BLaER1 treated with 17β-estradiol and CSF1 and Interleukin-3, amounts not matched to agents 10 nM and 100 nM (cell line): ENCODE results near the gene ANKFN1.

ENCODE experiments used
- H3K27ac ChIP-seq, 11 experiments: shearing (Covaris generic); formaldehyde crosslinking; 2 replicates each; pipeline ENCODE4 v1.8.1; 2022
- H3K27me3 ChIP-seq, 11 experiments: shearing (Covaris generic); formaldehyde crosslinking; 2 replicates each; pipeline ENCODE4 v1.8.1; 2022
- H3K36me3 ChIP-seq, 11 experiments: shearing (Covaris generic); formaldehyde crosslinking; 2 replicates each; pipeline ENCODE4 v1.8.1; 2022
- H3K4me1 ChIP-seq, 10 experiments: shearing (Covaris generic); formaldehyde crosslinking; 2 replicates each; pipeline ENCODE4 v1.8.1; 2022
- H3K4me2 ChIP-seq, 11 experiments: shearing (Covaris generic); formaldehyde crosslinking; 2 replicates each; pipeline ENCODE4 v1.8.1; 2022
- H3K4me3 ChIP-seq, 10 experiments: shearing (Covaris generic); formaldehyde crosslinking; 2 replicates each; pipeline ENCODE4 v1.8.1; 2022
- H3K9ac ChIP-seq, 11 experiments: shearing (Covaris generic); formaldehyde crosslinking; 2 replicates each; pipeline ENCODE4 v1.8.1; 2022
- H3K9me3 ChIP-seq, 11 experiments: shearing (Covaris generic); formaldehyde crosslinking; replicated peaks in 1 of 11; 2 replicates each; pipeline ENCODE4 v1.8.1; 2022
- H4K20me1 ChIP-seq, 11 experiments: shearing (Covaris generic); formaldehyde crosslinking; 2 replicates each; pipeline ENCODE4 v1.8.1; 2022
- Cebpa-rat ChIP-seq, 11 experiments: shearing (Covaris generic); IDR thresholded peaks; 2 replicates each; pipeline ENCODE4 v1.8.1; 2022

The ANKFN1 gene

GRCh38 chr17:56502120-56502654, 348.9 kb downstream of the ANKFN1 start:
- peak overlapping the region in 6 of 11 experiments; percentile 1 to 43 (median 24); a peak in 7 of 22 replicates for H3K4me2 ChIP-seq
- H3K4me3 ChIP-seq: no peak overlapping the region
- no peak overlapping the region for H3K27ac ChIP-seq

DNA sequence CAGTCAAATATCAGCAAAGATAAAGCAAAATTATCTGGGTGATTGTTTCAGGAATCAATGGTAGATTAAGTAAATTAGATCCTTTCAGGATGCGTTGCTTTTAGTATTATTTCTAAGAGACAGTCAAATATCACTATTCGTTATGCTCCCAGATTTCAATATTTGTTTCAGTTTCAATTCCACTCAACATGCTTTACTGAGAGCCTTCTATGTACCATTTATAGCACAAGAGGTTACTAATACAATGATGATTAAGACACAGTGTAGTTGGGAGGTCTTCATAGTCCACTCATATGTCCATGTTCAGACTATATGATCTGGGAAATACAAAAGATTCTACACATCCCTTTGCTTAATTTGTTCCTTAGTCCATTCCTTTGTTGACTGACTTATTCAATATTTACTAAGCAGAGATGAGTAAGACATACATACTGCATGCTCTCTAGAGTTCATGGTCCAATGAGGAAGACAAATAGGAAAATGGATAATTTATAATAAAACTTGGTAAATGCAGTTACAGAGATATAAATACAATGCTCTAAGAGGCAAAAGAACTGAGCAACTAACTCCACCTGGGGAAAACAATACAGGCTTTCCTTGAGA, 352.0 kb downstream of the ANKFN1 start:
- Histone ChIP-seq H3K27me3 (no peaks in the 10 kb centered on the region), H3K27ac (no peak overlapping the region), H3K4me3 (no peak overlapping the region), H3K4me1 (peaks cover 0 to 8% (median 0%) of the 10 kb centered on the region in 10 experiments; a peak in 6 of 20 replicates), H3K36me3 (no peaks in the 10 kb centered on the region), H3K9me3 (no peaks in the 10 kb centered on the region), H4K20me1 (no peaks in the 10 kb centered on the region), H3K9ac (no peak overlapping the region), H3K4me2 (no peak overlapping the region)
- no peak for TF ChIP-seq Cebpa-rat (IDR thresholded peaks at IDR 0.05)

More at GRCh38 chr17:56502120-56502654, 348.9 kb downstream of the ANKFN1 start:
- Histone ChIP-seq H3K4me1 (peaks cover 0 to 8% (median 0%) of the 10 kb centered on the region in 10 experiments; a peak in 6 of 20 replicates), H3K9ac (no peak overlapping the region), H4K20me1 (no peaks in the 10 kb centered on the region), H3K9me3 (no peaks in the 10 kb centered on the region), H3K36me3 (no peaks in the 10 kb centered on the region), H3K27me3 (no peaks in the 10 kb centered on the region)
- no peak for TF ChIP-seq Cebpa-rat (IDR thresholded peaks at IDR 0.05)

- no peak overlapping the region for H3K4me3 ChIP-seq
- H3K36me3 ChIP-seq: no peaks in the 10 kb centered on the region
- H3K9ac ChIP-seq: no peak overlapping the region
- H4K20me1 ChIP-seq: no peaks in the 10 kb centered on the region
- no peaks in the 10 kb centered on the region for H3K27me3 ChIP-seq
- no peak for TF ChIP-seq Cebpa-rat (IDR thresholded peaks at IDR 0.05)
- no peak overlapping the region for H3K4me2 ChIP-seq
- H3K27ac ChIP-seq: no peak overlapping the region
- peaks cover 0 to 8% (median 0%) of the 10 kb centered on the region in 10 experiments; a peak in 6 of 20 replicates for H3K4me1 ChIP-seq
- peaks cover 0 to 10% (median 4%) of the 10 kb centered on the region in 11 experiments; a peak in 9 of 22 replicates for H3K9me3 ChIP-seq
Measured at GRCh38 chr17:56506349-56506748, 353.1 kb downstream of the ANKFN1 start.

DNA sequence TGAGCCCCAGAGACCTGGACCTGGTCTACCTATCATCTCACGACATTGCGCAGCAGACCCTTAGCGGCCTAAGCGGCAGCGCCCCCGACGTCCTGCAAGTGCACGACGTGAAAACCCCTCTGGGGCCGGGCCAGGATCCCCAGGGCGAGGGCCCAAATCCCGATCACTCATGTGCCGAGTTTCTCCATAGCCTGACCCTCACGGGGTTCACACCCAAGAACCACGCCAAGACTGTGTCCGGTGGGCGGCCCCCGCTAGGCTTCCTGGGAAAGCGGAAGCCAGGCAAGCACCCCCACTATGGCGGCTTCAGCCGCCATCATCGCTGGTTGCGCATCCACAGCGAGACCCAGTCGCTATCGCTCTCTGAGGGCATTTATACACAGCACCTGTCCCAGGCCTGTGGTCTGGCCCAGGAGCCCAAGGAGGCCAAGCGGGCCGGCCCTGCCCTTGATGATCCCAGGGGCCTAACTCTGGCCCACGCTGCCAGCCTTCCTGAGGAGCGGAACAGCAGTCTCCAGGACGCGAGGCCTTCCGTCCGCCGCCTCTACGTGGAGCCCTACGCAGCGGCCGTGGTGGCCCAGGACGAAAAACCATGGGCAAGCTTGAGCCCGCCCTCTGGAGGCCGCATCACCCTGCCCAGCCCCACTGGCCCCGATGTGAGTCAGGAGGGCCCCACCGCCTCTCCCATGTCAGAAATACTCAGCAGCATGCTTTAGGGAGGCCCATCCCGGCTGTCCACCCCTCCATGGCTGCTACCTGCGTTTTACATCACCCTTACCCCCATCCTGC, 357.5 kb downstream of the ANKFN1 start:
- Histone ChIP-seq H3K4me1 (no peaks in the 10 kb centered on the region), H3K4me2 (no peak overlapping the region), H3K36me3 (no peaks in the 10 kb centered on the region), H3K4me3 (no peak overlapping the region), H3K9me3 (peaks cover 0 to 10% (median 4%) of the 10 kb centered on the region in 11 experiments; a peak in 9 of 22 replicates), H3K27ac (no peak overlapping the region), H3K27me3 (no peaks in the 10 kb centered on the region), H3K9ac (no peak overlapping the region), H4K20me1 (no peaks in the 10 kb centered on the region)
- TF ChIP-seq Cebpa-rat (IDR thresholded peaks at IDR 0.05): no peak

DNA sequence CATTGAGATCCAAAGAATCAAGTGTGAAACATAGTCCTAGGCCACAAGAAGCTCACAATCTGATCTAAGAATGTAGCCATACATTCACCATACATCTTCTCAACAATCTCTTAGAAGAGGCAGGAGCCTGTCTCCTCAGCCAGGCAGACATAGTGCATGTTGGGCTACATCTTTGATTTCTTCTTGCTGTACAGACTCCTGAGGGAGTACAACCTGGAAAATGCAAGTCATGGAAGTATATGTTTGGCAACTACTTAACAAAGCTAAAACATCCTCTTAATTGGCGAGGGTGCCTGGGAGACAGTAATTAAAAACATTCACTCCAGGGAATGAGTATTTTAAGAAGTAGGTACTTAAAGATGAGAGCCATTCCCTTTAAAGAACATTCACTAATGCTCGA, 361.0 kb downstream of the ANKFN1 start:
- no peak overlapping the region for H3K9ac ChIP-seq
- H3K4me3 ChIP-seq: no peak overlapping the region
- no peaks in the 10 kb centered on the region for H3K36me3 ChIP-seq
- H3K4me1 ChIP-seq: no peaks in the 10 kb centered on the region
- TF ChIP-seq Cebpa-rat (IDR thresholded peaks at IDR 0.05): no peak
- no peak overlapping the region for H3K4me2 ChIP-seq
- no peaks in the 10 kb centered on the region for H3K27me3 ChIP-seq
- H3K27ac ChIP-seq: no peak overlapping the region
- no peaks in the 10 kb centered on the region for H4K20me1 ChIP-seq
- peaks cover 0 to 10% (median 4%) of the 10 kb centered on the region in 11 experiments; a peak in 9 of 22 replicates for H3K9me3 ChIP-seq

- H3K9ac ChIP-seq: no peak overlapping the region
- H3K27me3 ChIP-seq: no peaks in the 10 kb centered on the region
- H3K4me2 ChIP-seq: no peak overlapping the region
- no peak for TF ChIP-seq Cebpa-rat (IDR thresholded peaks at IDR 0.05)
- H4K20me1 ChIP-seq: no peaks in the 10 kb centered on the region
- no peaks in the 10 kb centered on the region for H3K4me1 ChIP-seq
- H3K9me3 ChIP-seq: peaks cover 0 to 10% (median 4%) of the 10 kb centered on the region in 11 experiments; a peak in 9 of 22 replicates
- no peak overlapping the region for H3K4me3 ChIP-seq
- no peak overlapping the region for H3K27ac ChIP-seq
- H3K36me3 ChIP-seq: no peaks in the 10 kb centered on the region
Measured at GRCh38 chr17:56514899-56515298, 361.6 kb downstream of the ANKFN1 start.

GRCh38 chr17:56521414-56522141, 368.3 kb downstream of the ANKFN1 start:
- Histone ChIP-seq H3K4me2 (peak overlapping the region in 6 of 11 experiments; percentile 18 to 36 (median 26); a peak in 7 of 22 replicates), H3K36me3 (no peaks in the 10 kb centered on the region), H3K27ac (no peak overlapping the region), H3K4me1 (peaks cover 0 to 7% (median 5%) of the 10 kb centered on the region in 10 experiments; a peak in 7 of 20 replicates), H3K4me3 (no peak overlapping the region), H3K9ac (no peak overlapping the region), H3K9me3 (no peaks in the 10 kb centered on the region), H4K20me1 (no peaks in the 10 kb centered on the region), H3K27me3 (no peaks in the 10 kb centered on the region)
- peak in 2 of 11 experiments; percentile 21 to 22; a peak in 1 of 22 replicates for TF ChIP-seq Cebpa-rat (IDR thresholded peaks at IDR 0.05)

- no peaks in the 10 kb centered on the region for H3K27me3 ChIP-seq
- no peak overlapping the region for H3K27ac ChIP-seq
- H3K36me3 ChIP-seq: no peaks in the 10 kb centered on the region
- peaks cover 0 to 7% (median 5%) of the 10 kb centered on the region in 10 experiments; a peak in 7 of 20 replicates for H3K4me1 ChIP-seq
- TF ChIP-seq Cebpa-rat (IDR thresholded peaks at IDR 0.05): no peak
- H3K9me3 ChIP-seq: no peaks in the 10 kb centered on the region
- no peak overlapping the region for H3K4me3 ChIP-seq
- H3K4me2 ChIP-seq: no peak overlapping the region
- H3K9ac ChIP-seq: no peak overlapping the region
- H4K20me1 ChIP-seq: no peaks in the 10 kb centered on the region
Measured at GRCh38 chr17:56523042-56523441, 369.8 kb downstream of the ANKFN1 start.

DNA sequence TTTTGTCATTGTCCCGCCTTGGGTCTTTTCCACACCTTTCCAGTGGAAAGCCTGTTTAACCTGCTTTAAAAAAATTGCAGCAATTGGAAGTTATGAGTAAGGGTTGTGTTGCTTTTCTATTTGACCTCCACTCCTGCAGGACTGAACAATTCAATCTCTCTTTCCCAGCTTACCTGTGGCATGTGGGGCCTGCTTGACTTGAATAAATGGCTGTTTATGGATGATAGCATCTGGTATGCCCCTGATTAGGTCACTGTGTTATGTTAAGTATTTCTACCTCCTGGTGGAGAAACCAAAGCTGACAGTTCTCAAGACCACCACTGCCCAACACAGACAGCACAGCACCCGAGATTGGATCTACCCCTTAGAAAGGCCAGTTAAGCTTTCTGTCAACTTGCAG, 375.4 kb downstream of the ANKFN1 start:
- Histone ChIP-seq H4K20me1 (no peaks in the 10 kb centered on the region), H3K27ac (no peak overlapping the region), H3K4me2 (no peak overlapping the region), H3K36me3 (no peaks in the 10 kb centered on the region), H3K27me3 (no peaks in the 10 kb centered on the region), H3K9ac (no peak overlapping the region), H3K9me3 (no peaks in the 10 kb centered on the region), H3K4me1 (no peaks in the 10 kb centered on the region), H3K4me3 (no peak overlapping the region)
- TF ChIP-seq Cebpa-rat (IDR thresholded peaks at IDR 0.05): no peak
